B cell (primary cell): Measurements from ENCODE around the gene RNGTT. TPM values are rescaled to one million over a fixed set of nuclear protein-coding genes. Genes with fewer than 3 reads are reported as not detected.

Experiments used
- ATAC-seq: fragments of 200-7000 bp; cut with Tn5 transposase; one replicate; pipeline ENCODE4 v1.10.0; 2021; ENCODE audit warnings: low read depth, mild to moderate bottlenecking, moderate number of reproducible peaks, moderate library complexity
- CTCF ChIA-PET: fragments of 350-600 bp; sonication (Branson Sonifier 250); formaldehyde crosslinking; loops from one replicate; lab custom pipeline; 2021; ENCODE audit warnings: antibody characterized with exemption, inconsistent platforms; lab: Charles Lee
- POLR2A ChIA-PET: fragments of 350-600 bp; sonication (Branson Sonifier 250); formaldehyde crosslinking; loops from one replicate; lab custom pipeline; 2021; ENCODE audit warnings: antibody characterized with exemption; lab: Charles Lee
- DNase-seq: peaks from one replicate; pipeline ENCODE4 v3.0.0; 2013
- H2AFZ ChIP-seq: 2 replicates; pipeline ENCODE4 v1.6.1; 2012; ENCODE audit warnings: mild to moderate bottlenecking, low read depth, low read length; ENCODE audit not compliant: insufficient read depth, poor library complexity, severe bottlenecking
- H3K27ac ChIP-seq, 2 donors: 1 replicate in 1 of 2; 2 replicates in 1 of 2; pipeline ENCODE4 v1.5.1; 2012 to 2013; ENCODE audit warnings: low read length in 2 of 2, mild to moderate bottlenecking in 2 of 2, moderate library complexity in 1 of 2
- H3K27me3 ChIP-seq, 4 experiments: fragments of 200-600 bp in 1 of 4; sonication (generic) in 1 of 4; replicated peaks in 1 of 4; 1 replicate in 2 of 4; 2 replicates in 2 of 4; pipeline versions ENCODE4 v1.6.1 to v1.7.0; 2013 to 2016; ENCODE audit warnings: low read length in 3 of 4, mild to moderate bottlenecking in 2 of 4, mixed read lengths in 1 of 4, moderate library complexity in 1 of 4; ENCODE audit not compliant: insufficient read depth in 4 of 4, control insufficient read depth in 3 of 4; ENCODE audit errors: control extremely low read depth in 1 of 4
- H3K36me3 ChIP-seq, 2 experiments: replicated peaks in 1 of 2; 1 replicate in 1 of 2; 2 replicates in 1 of 2; pipeline versions ENCODE4 v1.6.1 to v1.7.1; 2013; ENCODE audit warnings: low read length in 1 of 2; ENCODE audit not compliant: insufficient read depth in 2 of 2, control insufficient read depth in 1 of 2; ENCODE audit errors: control extremely low read depth in 1 of 2, extremely low read depth in 1 of 2
- H3K4me1 ChIP-seq, 2 donors: fragments of 200-600 bp in 1 of 2; sonication (generic) in 1 of 2; 1 replicate in 1 of 2; 2 replicates in 1 of 2; pipeline versions ENCODE4 v1.5.1 to v1.6.1; 2013 to 2017; ENCODE audit warnings: low read length in 2 of 2; ENCODE audit not compliant: control insufficient read depth in 2 of 2, insufficient read depth in 2 of 2
- H3K4me2 ChIP-seq: replicated peaks from 2 replicates; pipeline ENCODE3; 2012; ENCODE audit warnings: mild to moderate bottlenecking, low read depth, low read length; ENCODE audit not compliant: poor library complexity, severe bottlenecking
- H3K4me3 ChIP-seq, 5 experiments: fragments of 200-600 bp in 1 of 5; sonication (generic) in 1 of 5; 1 replicate in 3 of 5; 2 replicates in 2 of 5; pipeline versions ENCODE4 v1.5.1 to v1.7.0; 2011 to 2016; ENCODE audit warnings: low read length in 4 of 5, mild to moderate bottlenecking in 4 of 5, low read depth in 2 of 5, control low read depth in 1 of 5, moderate library complexity in 1 of 5; ENCODE audit not compliant: insufficient read depth in 1 of 5; ENCODE audit errors: control extremely low read depth in 1 of 5, extremely low read depth in 1 of 5
- H3K79me2 ChIP-seq: fragments of 200-600 bp; sonication (generic); one replicate; pipeline ENCODE4 v1.6.0; 2016; ENCODE audit warnings: low read length; ENCODE audit not compliant: control insufficient read depth, insufficient read depth
- H3K9ac ChIP-seq: fragments of 200-600 bp; sonication (generic); 2 replicates; pipeline ENCODE4 v1.6.1; 2017; ENCODE audit warnings: mild to moderate bottlenecking, low read length, moderate library complexity
- H3K9me3 ChIP-seq, 3 donors: one replicate each; pipeline versions ENCODE4 v1.6.1 to v1.7.1; 2013; ENCODE audit warnings: low read length in 2 of 3; ENCODE audit not compliant: control insufficient read depth in 2 of 3, insufficient read depth in 1 of 3; ENCODE audit errors: control extremely low read depth in 1 of 3
- H4K20me1 ChIP-seq: 2 replicates; pipeline ENCODE4 v1.6.0; 2012; ENCODE audit warnings: mild to moderate bottlenecking, low read length; ENCODE audit not compliant: insufficient read depth, control insufficient read depth, poor library complexity, severe bottlenecking
- H3K27ac Mint-ChIP-seq: one replicate; pipeline ENCODE4 v1.8.0; 2021; ENCODE audit warnings: mixed read lengths
- H3K27me3 Mint-ChIP-seq: one replicate; pipeline ENCODE4 v1.8.0; 2021; ENCODE audit warnings: mixed read lengths
- H3K4me1 Mint-ChIP-seq: one replicate; pipeline ENCODE4 v1.8.0; 2021; ENCODE audit warnings: mixed read lengths
- H3K4me3 Mint-ChIP-seq: one replicate; pipeline ENCODE4 v1.8.0; 2021; ENCODE audit warnings: mixed read lengths
- H3K9me3 Mint-ChIP-seq: one replicate; pipeline ENCODE4 v1.8.0; 2022; ENCODE audit warnings: mixed read lengths; ENCODE audit not compliant: insufficient read depth
- CTCF ChIP-seq: fragments of 200-600 bp; IDR thresholded peaks from one replicate; pipeline ENCODE4 v1.8.0; 2022; ENCODE audit warnings: antibody characterized with exemption, mild to moderate bottlenecking
- EZH2 ChIP-seq: IDR thresholded peaks from 2 replicates; pipeline ENCODE4 v1.6.1; 2012; ENCODE audit warnings: borderline replicate concordance, low read depth, mild to moderate bottlenecking, moderate library complexity, low read length; ENCODE audit not compliant: insufficient read depth, poor library complexity, severe bottlenecking
- WGBS: methylation state at CpG from one replicate; pipeline ENCODE4 v1.1.5; 2013; ENCODE audit warnings: missing lambda C conversion rate; ENCODE audit not compliant: insufficient coverage; 5-methylcytosine and 5-hydroxymethylcytosine counted together
- intact Hi-C: fragments of 100-400 bp; cut with micrococcal nuclease; formaldehyde crosslinking; loops from one replicate; pipeline ENCODE4 v1.10.0; 2022
- polyA plus RNA-seq: library from polyadenylated mRNA; depleted of rRNA; stranded (reverse); fragments of >200 nt; gene quantifications from 2 replicates; pipeline ENCODE4 v1.2.3, GENCODE V29; 2012
- total RNA-seq, 2 donors: library from RNA; stranded (reverse); fragments of 120-200 nt in 1 of 2; gene quantifications; 1 replicate in 1 of 2; 2 replicates in 1 of 2; pipeline versions ENCODE4 v1.2.3 to v1.2.4, GENCODE V29; 2013 to 2022

RNGTT gene
- total and polyA plus RNA-seq, 2 donors (not counting 1 experiment from before 2014, with no cell fraction given), result 10.8 to 29.1 TPM

- Histone ChIP-seq H2AFZ (peak overlapping the region; percentile 10), H3K4me1 (peaks cover 0 to 13% of the 10 kb centered on the region in 2 donors), H3K9ac (no peak overlapping the region), H3K27me3 (no peaks in the 10 kb centered on the region), H3K79me2 (no peaks in the 10 kb centered on the region), H4K20me1 (no peaks in the 10 kb centered on the region), H3K4me3 (no peak overlapping the region), H3K36me3 (peaks cover 0 to 2% of the 10 kb centered on the region in 2 experiments), H3K27ac (no peak overlapping the region), H3K9me3 (no peaks in the 10 kb centered on the region), H3K4me2 (no peak overlapping the region)
- 100% methylated on average over 1 of the region's 5 CpGs for WGBS
- no peaks in the 10 kb centered on the region for H3K27me3 Mint-ChIP-seq
- H3K9me3 Mint-ChIP-seq, result no peaks in the 10 kb centered on the region
- ChIA-PET POLR2A (no interaction called here), CTCF (interaction anchor here (0.6 to 4.0 kb wide), 27 partner anchors 9 to 1714 kb away, joined by 3 to 38 read pairs (median 4); no protein-coding TSS in a partner anchor)
- no peak overlapping the region for H3K4me3 Mint-ChIP-seq
- no peak overlapping the region for H3K27ac Mint-ChIP-seq
- DNase-seq (peak; percentile 82), ATAC-seq (peak; percentile 81)
- intact Hi-C loops, result loop anchor here (1.0 to 2.0 kb wide), 5 partner anchors 542 to 1642 kb away; no protein-coding TSS in a partner anchor
- TF ChIP-seq CTCF, result peak; percentile 90
- no peak for TF ChIP-seq EZH2
- peaks cover 16% of the 10 kb centered on the region for H3K4me1 Mint-ChIP-seq
Measured at GRCh38 chr6:88780714-88781389, 182.6 kb downstream of the RNGTT start.

- no peak for TF ChIP-seq EZH2
- no peak for TF ChIP-seq CTCF
- intact Hi-C loops, result no loop called here
- DNase-seq (no peak), ATAC-seq (no peak)
- Histone ChIP-seq H3K9ac (no peak overlapping the region), H4K20me1 (no peaks in the 10 kb centered on the region), H3K9me3 (no peaks in the 10 kb centered on the region), H3K4me3 (no peak overlapping the region), H2AFZ (no peak overlapping the region), H3K4me2 (no peak overlapping the region), H3K79me2 (no peaks in the 10 kb centered on the region), H3K27ac (no peak overlapping the region), H3K4me1 (peaks cover 0 to 13% of the 10 kb centered on the region in 2 donors), H3K36me3 (peaks cover 0 to 2% of the 10 kb centered on the region in 2 experiments), H3K27me3 (no peaks in the 10 kb centered on the region)
- H3K4me3 Mint-ChIP-seq, result no peak overlapping the region
- H3K27me3 Mint-ChIP-seq, result no peaks in the 10 kb centered on the region
- H3K4me1 Mint-ChIP-seq, result peaks cover 16% of the 10 kb centered on the region
- CTCF ChIA-PET, result interaction anchor here (0.7 to 1.0 kb wide), 2 partner anchors 10 to 628 kb away, joined by 3 to 4 read pairs; no protein-coding TSS in a partner anchor
- no peak overlapping the region for H3K27ac Mint-ChIP-seq
- POLR2A ChIA-PET, result no interaction called here
- H3K9me3 Mint-ChIP-seq, result no peaks in the 10 kb centered on the region
- no CpG with 5 or more reads among the region's 8 CpGs for WGBS
Measured at GRCh38 chr6:88775866-88776571, 187.4 kb downstream of the RNGTT start.
